SK-N-SH treated with all-trans-retinoic acid at 6 μM for 48 hours (cell line): ENCODE results near the gene ATP11A.

ENCODE experiments used
- CREB5 ChIP-seq: fragments of 250-450 bp; sonication (Bioruptor Pico); IDR thresholded peaks from 2 replicates; pipeline ENCODE4 v1.5.1; 2020; ENCODE audit warnings: low read depth, mild to moderate bottlenecking, moderate library complexity
- ESRRG ChIP-seq: fragments of 250-450 bp; sonication (Bioruptor Pico); IDR thresholded peaks from 2 replicates; pipeline ENCODE4 v1.6.1; 2021; ENCODE audit warnings: mild to moderate bottlenecking
- ISL1 ChIP-seq: fragments of 250-450 bp; sonication (Bioruptor Pico); IDR thresholded peaks from 2 replicates; pipeline ENCODE4 v2.1.2; 2022; ENCODE audit warnings: mild to moderate bottlenecking, moderate library complexity
- SNAI2 ChIP-seq: fragments of 250-450 bp; sonication (Bioruptor Pico); IDR thresholded peaks from 2 replicates; pipeline ENCODE4 v1.5.0; 2020; ENCODE audit warnings: mild to moderate bottlenecking, moderate library complexity
- TOX ChIP-seq: fragments of 250-450 bp; sonication (Bioruptor Pico); IDR thresholded peaks from 2 replicates; pipeline ENCODE4 v1.8.0; 2021; ENCODE audit warnings: mild to moderate bottlenecking, moderate library complexity, borderline replicate concordance
- ZC3H10 ChIP-seq: fragments of 250-450 bp; sonication (Bioruptor Pico); IDR thresholded peaks from 2 replicates; pipeline ENCODE4 v1.5.1; 2021; ENCODE audit warnings: mild to moderate bottlenecking, moderate library complexity
- TF ChIP-seq, protein P1 (sequence below): fragments of 250-450 bp; sonication (Bioruptor Pico); IDR thresholded peaks from 2 replicates; pipeline ENCODE4 v1.5.1; 2021; ENCODE audit warnings: mild to moderate bottlenecking, moderate library complexity
- TF ChIP-seq, protein P2 (sequence below): fragments of 250-450 bp; sonication (Bioruptor Pico); IDR thresholded peaks from 2 replicates; pipeline ENCODE4 v1.8.0; 2020; ENCODE audit warnings: mild to moderate bottlenecking, moderate library complexity, borderline replicate concordance

DNA sequence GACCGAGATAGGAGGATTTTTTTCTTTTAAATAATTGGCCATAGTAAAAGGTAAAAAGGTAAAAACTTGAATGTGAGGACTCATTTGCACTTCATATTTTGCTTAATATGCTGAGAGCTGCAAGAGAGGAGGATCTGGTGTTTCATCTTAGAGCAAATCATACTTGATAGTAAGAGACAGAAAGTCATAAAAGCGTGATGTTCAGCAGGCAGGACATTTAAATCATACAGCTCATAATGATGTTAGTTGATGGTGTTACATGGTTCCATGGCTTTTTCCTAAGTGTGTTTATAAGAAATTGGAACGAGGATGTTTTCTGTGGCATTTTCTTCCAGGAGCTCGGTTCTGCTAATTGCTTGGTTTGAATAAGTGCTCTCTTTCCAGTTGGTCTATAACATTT is 16.3 kb downstream of the ATP11A start:
- TF ChIP-seq, protein P1, sequence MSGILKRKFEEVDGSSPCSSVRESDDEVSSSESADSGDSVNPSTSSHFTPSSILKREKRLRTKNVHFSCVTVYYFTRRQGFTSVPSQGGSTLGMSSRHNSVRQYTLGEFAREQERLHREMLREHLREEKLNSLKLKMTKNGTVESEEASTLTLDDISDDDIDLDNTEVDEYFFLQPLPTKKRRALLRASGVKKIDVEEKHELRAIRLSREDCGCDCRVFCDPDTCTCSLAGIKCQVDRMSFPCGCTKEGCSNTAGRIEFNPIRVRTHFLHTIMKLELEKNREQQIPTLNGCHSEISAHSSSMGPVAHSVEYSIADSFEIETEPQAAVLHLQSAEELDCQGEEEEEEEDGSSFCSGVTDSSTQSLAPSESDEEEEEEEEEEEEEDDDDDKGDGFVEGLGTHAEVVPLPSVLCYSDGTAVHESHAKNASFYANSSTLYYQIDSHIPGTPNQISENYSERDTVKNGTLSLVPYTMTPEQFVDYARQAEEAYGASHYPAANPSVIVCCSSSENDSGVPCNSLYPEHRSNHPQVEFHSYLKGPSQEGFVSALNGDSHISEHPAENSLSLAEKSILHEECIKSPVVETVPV (CRISPR knock-in tag): no peak
- no peak for TF ChIP-seq SNAI2
- TF ChIP-seq, protein P2, sequence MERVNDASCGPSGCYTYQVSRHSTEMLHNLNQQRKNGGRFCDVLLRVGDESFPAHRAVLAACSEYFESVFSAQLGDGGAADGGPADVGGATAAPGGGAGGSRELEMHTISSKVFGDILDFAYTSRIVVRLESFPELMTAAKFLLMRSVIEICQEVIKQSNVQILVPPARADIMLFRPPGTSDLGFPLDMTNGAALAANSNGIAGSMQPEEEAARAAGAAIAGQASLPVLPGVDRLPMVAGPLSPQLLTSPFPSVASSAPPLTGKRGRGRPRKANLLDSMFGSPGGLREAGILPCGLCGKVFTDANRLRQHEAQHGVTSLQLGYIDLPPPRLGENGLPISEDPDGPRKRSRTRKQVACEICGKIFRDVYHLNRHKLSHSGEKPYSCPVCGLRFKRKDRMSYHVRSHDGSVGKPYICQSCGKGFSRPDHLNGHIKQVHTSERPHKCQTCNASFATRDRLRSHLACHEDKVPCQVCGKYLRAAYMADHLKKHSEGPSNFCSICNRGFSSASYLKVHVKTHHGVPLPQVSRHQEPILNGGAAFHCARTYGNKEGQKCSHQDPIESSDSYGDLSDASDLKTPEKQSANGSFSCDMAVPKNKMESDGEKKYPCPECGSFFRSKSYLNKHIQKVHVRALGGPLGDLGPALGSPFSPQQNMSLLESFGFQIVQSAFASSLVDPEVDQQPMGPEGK (CRISPR knock-in tag): no peak
- TF ChIP-seq ESRRG (CRISPR knock-in tag): no peak
- no peak for TF ChIP-seq TOX (CRISPR knock-in tag)
- TF ChIP-seq ISL1 (CRISPR knock-in tag): no peak
- no peak for TF ChIP-seq ZC3H10 (CRISPR knock-in tag)
- no peak for TF ChIP-seq CREB5
